Calu3 (cell line): ENCODE results near the gene MICAL3. TPM values are rescaled to one million over a fixed set of nuclear protein-coding genes. Genes with fewer than 3 reads are reported as not detected.

Experiments used
- BruUV-seq: library from RNA; stranded (reverse); fragments of 400-500 nt; replicated peaks from 2 replicates; lab custom pipeline; 2021; lab: Mats Ljungman, UMichigan
- CTCF ChIA-PET: fragments of 300-600 bp; sonication (Branson Sonifier 250); formaldehyde crosslinking; loops from one replicate; lab custom pipeline; 2022; ENCODE audit warnings: antibody characterized with exemption; lab: Charles Lee
- DNase-seq: peaks from one replicate; pipeline ENCODE4 v3.0.0; 2022
- H3K27ac Mint-ChIP-seq: one replicate; pipeline ENCODE4 v1.8.0; 2022; ENCODE audit warnings: mixed read lengths; ENCODE audit not compliant: unreplicated experiment
- H3K27me3 Mint-ChIP-seq: one replicate; pipeline ENCODE4 v1.8.0; 2022; ENCODE audit warnings: mixed read lengths; ENCODE audit not compliant: unreplicated experiment
- H3K36me3 Mint-ChIP-seq: one replicate; pipeline ENCODE4 v1.8.0; 2022; ENCODE audit warnings: mild to moderate bottlenecking, moderate library complexity, mixed read lengths; ENCODE audit not compliant: insufficient read depth, unreplicated experiment
- H3K4me1 Mint-ChIP-seq: one replicate; pipeline ENCODE4 v1.8.0; 2022; ENCODE audit warnings: mild to moderate bottlenecking, low read depth, mixed read lengths; ENCODE audit not compliant: unreplicated experiment
- H3K4me3 Mint-ChIP-seq: one replicate; pipeline ENCODE4 v1.8.0; 2022; ENCODE audit warnings: mild to moderate bottlenecking, low read depth, moderate library complexity, mixed read lengths; ENCODE audit not compliant: unreplicated experiment
- H3K9me3 Mint-ChIP-seq: one replicate; pipeline ENCODE4 v1.8.0; 2022; ENCODE audit warnings: low read depth, mixed read lengths; ENCODE audit not compliant: unreplicated experiment
- CTCF ChIP-seq: fragments of 200-600 bp; IDR thresholded peaks from one replicate; pipeline ENCODE4 v1.8.0; 2022; ENCODE audit warnings: antibody characterized with exemption; ENCODE audit not compliant: unreplicated experiment
- intact Hi-C: fragments of 100-400 bp; cut with micrococcal nuclease; formaldehyde crosslinking; loops from one replicate; pipeline ENCODE4 v1.10.0; 2022; ENCODE audit not compliant: unreplicated experiment
- total RNA-seq: library from RNA; stranded (reverse); gene quantifications from 2 replicates; pipeline ENCODE4 v1.2.3, GENCODE V29; 2022

MICAL3 gene
- total RNA-seq, 1 experiment from 2014 or later: 60.6 TPM

GRCh38 chr22:17787716-17788330, 236.5 kb downstream of the MICAL3 start:
- BruUV-seq: no TSS peak
- no peaks in the 10 kb centered on the region for H3K9me3 Mint-ChIP-seq
- no peak overlapping the region for H3K27ac Mint-ChIP-seq
- intact Hi-C loops: no loop called here
- CTCF ChIA-PET: no interaction called here
- no peak overlapping the region for H3K4me3 Mint-ChIP-seq
- H3K27me3 Mint-ChIP-seq: no peaks in the 10 kb centered on the region
- TF ChIP-seq CTCF: no peak
- no peak for DNase-seq
- peaks cover 3% of the 10 kb centered on the region for H3K4me1 Mint-ChIP-seq
- H3K36me3 Mint-ChIP-seq: no peaks in the 10 kb centered on the region

GRCh38 chr22:17787241-17787640, 237.1 kb downstream of the MICAL3 start:
- no TSS peak for BruUV-seq
- peaks cover 9% of the 10 kb centered on the region for H3K4me1 Mint-ChIP-seq
- H3K4me3 Mint-ChIP-seq: no peak overlapping the region
- no peaks in the 10 kb centered on the region for H3K27me3 Mint-ChIP-seq
- H3K9me3 Mint-ChIP-seq: no peaks in the 10 kb centered on the region
- intact Hi-C loops: no loop called here
- no peak for TF ChIP-seq CTCF
- CTCF ChIA-PET: interaction anchor here (2.8 to 3.8 kb wide), 2 partner anchors 13 to 44 kb away, joined by 23 to 68 read pairs; partner anchors contain the start of gene BID
- no peak overlapping the region for H3K27ac Mint-ChIP-seq
- no peak for DNase-seq
- H3K36me3 Mint-ChIP-seq: no peaks in the 10 kb centered on the region

DNA sequence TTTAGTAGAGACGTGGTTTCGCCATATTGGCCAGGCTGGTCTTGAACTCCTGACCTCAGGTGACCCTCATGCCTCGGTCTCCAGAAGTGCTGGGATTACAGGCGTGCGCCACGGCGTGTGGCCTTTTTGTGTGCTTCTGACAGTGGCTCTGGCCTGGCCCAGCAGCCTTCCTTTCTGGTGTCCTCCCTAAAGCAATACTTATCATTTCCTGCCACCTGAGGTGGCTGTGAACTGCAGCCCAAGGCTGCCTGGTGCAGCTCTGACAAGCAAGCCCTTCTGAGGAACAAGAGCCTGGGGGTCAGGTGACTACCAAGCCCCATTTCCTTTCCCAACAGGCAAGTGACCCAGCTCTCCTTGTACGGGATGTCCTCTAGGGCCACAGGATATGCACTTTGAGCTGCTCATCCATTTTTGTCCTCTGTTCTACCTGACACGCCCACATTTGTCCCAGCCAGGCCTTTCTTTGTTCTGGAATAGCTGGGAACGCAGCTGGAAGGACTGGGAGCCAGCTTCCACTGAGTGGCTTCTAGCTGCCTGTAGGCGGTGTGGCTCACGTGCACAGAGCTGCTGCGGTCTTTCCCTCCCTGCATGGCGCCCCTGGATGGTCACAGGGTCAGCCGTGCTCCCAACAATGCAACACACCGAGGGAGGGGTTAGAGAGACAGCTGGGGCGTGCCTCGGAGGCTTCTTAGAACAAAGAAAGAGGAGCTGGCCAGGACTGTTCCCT, 237.8 kb downstream of the MICAL3 start:
- DNase-seq: no peak
- no peak overlapping the region for H3K4me3 Mint-ChIP-seq
- TF ChIP-seq CTCF: no peak
- H3K27ac Mint-ChIP-seq: no peak overlapping the region
- H3K36me3 Mint-ChIP-seq: no peaks in the 10 kb centered on the region
- peaks cover 15% of the 10 kb centered on the region for H3K4me1 Mint-ChIP-seq
- BruUV-seq: no TSS peak
- CTCF ChIA-PET: interaction anchor here (1.6 to 3.8 kb wide), 3 partner anchors 13 to 291 kb away, joined by 5 to 68 read pairs (median 23); partner anchors contain the start of genes BID and PEX26
- intact Hi-C loops: no loop called here
- no peaks in the 10 kb centered on the region for H3K9me3 Mint-ChIP-seq
- H3K27me3 Mint-ChIP-seq: no peaks in the 10 kb centered on the region

GRCh38 chr22:17785185-17786184, 238.9 kb downstream of the MICAL3 start:
- Mint-ChIP-seq H3K27ac (no peak overlapping the region), H3K9me3 (no peaks in the 10 kb centered on the region), H3K36me3 (no peaks in the 10 kb centered on the region), H3K4me1 (peaks cover 25% of the 10 kb centered on the region), H3K27me3 (no peaks in the 10 kb centered on the region), H3K4me3 (no peak overlapping the region)
- BruUV-seq: TSS peak; percentile 22
- intact Hi-C loops: loop anchor here (1.0 kb wide), 1 partner anchor 227 kb away; no protein-coding TSS in a partner anchor
- CTCF ChIA-PET: interaction anchor here (0.6 to 3.8 kb wide), 14 partner anchors 12 to 711 kb away, joined by 3 to 68 read pairs (median 5); partner anchors contain the start of genes BCL2L13, BID and PEX26
- TF ChIP-seq CTCF: peak; percentile 81
- DNase-seq: peak; percentile 92
